ENCODE measurements around the gene PRELP.
A peak's percentile ranks its signal among the peaks of the same experiment; 100 is the strongest.
"Not testable (repeated sequence)": the region's sequence is repeated elsewhere in the genome, so short reads cannot be mapped to it uniquely, and the experiment has no call there.

Gene PRELP

DNA sequence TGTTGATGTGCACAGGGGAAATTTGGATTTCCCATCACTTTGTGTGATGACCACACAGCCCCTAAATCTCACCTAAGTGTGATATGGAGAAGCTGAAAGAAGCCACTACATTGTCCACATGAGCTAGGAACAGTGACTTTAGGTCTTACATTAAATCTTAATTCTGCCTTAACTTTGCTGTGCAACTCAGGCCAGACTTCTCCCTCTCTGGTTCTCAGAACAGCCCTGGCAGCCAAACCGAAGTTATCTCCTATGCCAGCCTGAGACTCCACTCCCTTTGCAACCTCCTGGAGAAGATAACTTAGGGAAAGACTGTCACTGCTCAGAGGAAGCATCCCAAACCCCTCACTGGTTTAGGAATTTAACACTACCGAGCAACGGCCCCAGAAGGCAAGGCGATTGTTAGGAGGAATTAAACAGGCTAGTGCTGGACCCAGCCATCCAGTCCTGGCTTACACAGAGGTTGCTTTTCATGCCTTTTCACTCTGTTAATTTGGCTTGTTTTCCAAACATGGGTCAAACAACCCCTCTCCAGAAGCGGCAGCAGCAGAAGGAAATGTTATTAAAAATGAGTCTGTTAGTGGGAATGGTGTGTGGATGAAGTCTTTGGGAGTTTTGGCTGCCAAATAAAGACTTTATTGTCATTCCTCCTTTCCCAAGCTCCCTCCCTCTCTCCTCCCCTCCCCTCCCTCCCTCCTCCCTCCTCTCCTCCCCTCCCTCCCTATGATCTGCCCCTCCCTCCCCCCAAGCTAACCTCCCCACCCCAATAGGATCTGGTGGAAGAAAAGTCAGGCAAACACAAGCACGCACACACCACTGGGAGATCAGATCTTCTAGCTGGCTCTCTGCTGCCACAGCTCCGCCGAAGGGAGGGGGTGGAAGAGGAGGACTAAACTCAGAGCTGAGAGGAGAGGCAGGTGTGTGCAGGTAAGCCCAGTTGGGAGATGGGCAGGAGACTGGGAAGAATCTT is at the start of gene PRELP:
TSS of gene PRELP (plus strand) at position 795 of the 970 bp plus-strand sequence. CDS start 7,379 bp downstream, outside the sequence.
- peak; percentile 59 for DNase-seq

- DNase-seq: no peak
Observed at GRCh38 chr1:203426366-203426765, 49.2 kb upstream of the PRELP start.

GRCh38 chr1:203426870-203427269 is 48.7 kb upstream of the PRELP start:
- no peak for DNase-seq

GRCh38 chr1:203427451-203427850 is 48.2 kb upstream of the PRELP start:
- DNase-seq: no peak

GRCh38 chr1:203428981-203429599 is 46.5 kb upstream of the PRELP start:
- DNase-seq: peak; percentile 39

- no peak for DNase-seq
Observed at GRCh38 chr1:203435615-203436014, 40.0 kb upstream of the PRELP start.

- DNase-seq: no peak
Observed at GRCh38 chr1:203437696-203438315, 37.8 kb upstream of the PRELP start.

DNA sequence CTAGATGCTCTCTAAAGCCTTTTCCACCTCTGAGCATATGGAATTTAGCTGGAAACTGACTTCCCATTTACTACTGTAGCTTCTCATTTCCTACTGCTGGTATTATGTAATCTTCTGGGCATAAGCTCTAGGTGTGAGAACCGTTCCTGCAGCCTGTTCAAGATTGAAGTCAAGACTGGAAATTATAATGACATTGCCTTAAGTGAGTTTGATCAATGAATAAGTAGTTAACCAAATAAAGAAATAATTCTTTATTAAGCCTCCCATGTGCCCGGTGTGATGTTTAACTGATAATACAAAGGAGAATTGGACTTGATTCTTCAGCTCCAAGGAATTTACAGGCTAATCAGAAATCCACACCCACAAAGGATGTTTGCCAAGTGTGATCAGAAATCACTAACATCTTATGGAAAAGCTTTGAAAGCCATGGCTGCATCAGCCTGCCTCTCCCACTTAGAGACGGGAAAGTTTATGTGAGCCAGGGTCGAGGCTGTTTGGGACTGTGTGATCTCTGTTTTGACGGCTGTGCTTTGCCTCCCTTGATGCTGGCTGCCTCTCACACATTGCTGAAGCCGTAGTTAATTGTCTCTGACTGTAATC is 36.4 kb upstream of the PRELP start:
- DNase-seq: no peak

DNA sequence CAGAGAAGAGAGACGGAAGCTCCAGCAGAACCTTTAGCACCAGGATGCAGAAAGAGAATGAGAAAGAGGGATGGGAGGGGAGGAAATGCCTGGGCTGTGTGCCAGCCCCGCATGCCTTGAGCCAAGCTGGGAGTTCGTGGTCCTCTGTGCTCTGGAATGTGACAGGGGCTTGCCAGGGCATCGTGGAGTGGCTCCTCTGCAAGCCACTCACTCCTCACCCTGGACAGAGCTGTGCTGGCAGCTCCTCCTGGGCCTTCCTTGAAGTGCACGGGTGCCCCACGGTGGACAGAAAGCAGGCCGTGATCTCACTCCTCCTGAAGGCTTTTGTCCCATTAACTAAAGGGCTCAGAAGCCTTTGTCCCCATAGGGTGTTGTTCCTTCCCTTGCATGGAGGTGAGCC is 34.8 kb upstream of the PRELP start:
- DNase-seq: no peak

DNA sequence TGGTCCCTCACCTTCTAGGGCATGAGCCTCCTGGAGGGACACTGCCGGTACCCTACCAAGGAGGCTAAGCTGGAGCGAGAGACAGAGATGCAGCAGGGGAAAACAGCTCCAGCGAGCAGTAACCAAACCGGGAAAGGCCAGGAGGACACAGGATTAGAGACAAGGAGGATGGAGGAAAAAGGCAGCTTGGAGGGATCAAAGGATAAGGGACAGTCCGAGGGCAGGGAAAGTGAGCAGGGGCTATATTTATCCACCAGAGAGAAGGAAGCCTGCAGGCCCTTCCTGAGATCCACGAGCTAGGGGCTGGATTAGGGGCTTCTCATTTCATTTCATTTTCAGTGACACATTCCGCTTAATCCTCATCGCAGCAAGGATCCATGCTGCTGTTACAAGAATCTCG is 33.8 kb upstream of the PRELP start:
- no peak for DNase-seq

DNA sequence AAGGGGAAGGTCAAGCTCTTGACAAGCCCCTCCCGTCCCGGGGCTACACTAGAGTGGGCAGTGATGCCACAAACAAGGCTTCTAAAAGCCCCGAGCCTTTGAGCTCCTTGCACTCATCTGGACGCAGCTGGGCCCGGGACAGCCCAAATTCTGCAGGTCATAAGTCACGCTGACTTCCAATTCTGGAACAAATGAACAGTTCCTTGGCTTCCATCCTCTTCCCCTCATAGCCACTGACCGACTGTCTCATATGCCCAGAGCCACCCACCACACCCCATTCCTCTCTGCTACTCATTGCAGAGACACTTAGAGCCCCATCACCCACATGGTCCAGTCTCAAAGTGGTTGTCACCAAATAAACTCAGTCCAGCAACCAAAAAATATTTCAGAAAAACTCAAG is 32.8 kb upstream of the PRELP start:
- no peak for DNase-seq

DNA sequence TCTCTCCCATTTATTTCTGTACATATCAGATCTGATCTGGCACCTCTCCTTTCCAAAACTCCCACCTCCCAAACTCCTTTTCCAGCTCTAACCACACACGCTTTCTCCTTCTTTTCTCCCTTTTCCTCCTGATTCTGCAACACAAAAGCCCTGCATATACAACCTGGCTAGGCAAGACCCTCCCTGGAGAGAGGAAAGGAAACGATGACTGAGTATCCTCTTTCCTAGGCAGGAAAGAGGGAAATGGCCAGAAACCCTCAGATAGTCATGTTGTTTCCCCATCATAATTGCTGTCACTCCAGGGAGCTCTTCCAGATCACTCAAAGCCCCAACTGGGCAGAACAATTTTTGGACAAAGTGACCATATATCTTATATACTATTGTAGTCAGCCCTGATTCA is 32.3 kb upstream of the PRELP start:
- DNase-seq: no peak

DNA sequence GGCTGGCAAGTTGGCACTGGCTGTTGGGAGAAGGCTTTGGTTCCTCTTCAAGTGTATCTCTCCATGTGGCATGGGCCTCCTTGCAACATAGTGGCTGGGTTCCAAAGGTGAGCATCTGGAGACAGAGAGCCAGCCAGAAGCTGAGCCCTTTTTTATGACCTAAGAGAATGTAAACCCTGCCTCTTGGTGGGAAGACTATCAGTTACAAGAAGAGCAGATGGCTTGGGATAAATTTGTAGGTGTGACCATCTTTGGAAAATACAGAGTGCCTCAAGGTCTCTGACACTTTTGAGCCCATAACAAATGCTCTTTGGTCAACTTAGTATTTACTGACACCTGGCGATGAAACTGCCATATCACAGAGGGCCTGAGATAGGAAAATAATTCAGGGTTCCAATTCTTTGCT is 31.4 kb upstream of the PRELP start:
- DNase-seq: peak; percentile 100

DNA sequence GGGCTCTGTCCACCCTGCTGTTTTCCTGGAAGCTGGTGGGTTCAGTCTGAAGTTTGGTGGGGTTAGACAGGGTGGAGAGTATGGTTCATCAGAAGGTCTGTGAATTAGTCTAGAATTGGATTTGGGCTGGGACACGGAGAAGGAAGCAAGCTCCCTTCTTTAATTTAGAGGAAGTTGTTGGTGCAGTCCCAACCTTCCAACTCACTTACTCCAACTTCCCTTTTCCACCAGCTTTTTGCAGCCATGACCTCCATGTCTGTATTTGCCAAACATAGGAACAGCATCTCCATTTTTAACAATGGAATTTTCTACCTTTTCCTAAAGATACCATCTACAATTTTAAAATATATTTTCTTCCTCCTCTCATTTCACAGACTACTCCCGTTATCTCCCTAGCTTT is 28.5 kb upstream of the PRELP start:
- no peak for DNase-seq

DNA sequence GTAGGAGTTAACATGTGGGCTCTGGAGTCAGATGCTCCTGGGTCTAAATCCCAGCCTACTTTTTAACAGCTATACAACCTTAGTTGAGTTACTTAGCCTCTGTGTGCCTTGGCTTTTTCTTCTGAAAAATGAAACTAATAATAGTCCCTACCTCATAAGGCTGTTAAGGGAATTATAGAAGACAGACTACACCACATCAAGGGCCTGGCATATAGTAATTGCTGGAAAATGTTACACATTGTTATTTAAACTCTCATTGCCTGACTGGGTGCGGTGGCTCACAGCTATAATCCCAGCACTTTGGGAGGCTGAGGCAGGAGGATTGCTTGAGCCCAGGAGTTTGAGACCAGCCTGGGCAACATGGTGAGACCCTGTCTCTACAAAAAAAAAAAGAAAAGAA is 28.0 kb upstream of the PRELP start:
- not testable (repeated sequence) for DNase-seq

- peak; percentile 89 for DNase-seq
Observed at GRCh38 chr1:203448521-203449061, 27.0 kb upstream of the PRELP start.

DNA sequence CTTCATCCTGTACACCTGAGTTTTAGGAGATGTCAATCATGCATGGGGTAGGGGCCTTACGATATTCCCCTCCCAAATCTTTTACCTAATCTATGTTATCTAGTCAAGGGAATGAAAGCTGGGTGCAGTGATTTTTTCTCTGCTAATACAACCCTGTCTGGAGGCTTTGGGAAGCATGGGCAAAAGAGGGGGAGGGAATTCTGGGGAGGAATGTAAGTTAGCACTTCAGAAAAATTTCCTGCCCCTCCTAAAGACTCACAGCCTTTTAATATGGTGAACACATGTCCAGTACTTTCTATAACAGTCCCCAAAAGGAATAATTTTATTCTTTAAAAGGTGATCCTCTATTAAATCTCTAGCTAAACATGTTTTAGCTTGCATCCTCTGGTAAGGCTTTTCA is 25.6 kb upstream of the PRELP start:
- DNase-seq: no peak

- DNase-seq: no peak
Observed at GRCh38 chr1:203450479-203451149, 25.0 kb upstream of the PRELP start.

DNA sequence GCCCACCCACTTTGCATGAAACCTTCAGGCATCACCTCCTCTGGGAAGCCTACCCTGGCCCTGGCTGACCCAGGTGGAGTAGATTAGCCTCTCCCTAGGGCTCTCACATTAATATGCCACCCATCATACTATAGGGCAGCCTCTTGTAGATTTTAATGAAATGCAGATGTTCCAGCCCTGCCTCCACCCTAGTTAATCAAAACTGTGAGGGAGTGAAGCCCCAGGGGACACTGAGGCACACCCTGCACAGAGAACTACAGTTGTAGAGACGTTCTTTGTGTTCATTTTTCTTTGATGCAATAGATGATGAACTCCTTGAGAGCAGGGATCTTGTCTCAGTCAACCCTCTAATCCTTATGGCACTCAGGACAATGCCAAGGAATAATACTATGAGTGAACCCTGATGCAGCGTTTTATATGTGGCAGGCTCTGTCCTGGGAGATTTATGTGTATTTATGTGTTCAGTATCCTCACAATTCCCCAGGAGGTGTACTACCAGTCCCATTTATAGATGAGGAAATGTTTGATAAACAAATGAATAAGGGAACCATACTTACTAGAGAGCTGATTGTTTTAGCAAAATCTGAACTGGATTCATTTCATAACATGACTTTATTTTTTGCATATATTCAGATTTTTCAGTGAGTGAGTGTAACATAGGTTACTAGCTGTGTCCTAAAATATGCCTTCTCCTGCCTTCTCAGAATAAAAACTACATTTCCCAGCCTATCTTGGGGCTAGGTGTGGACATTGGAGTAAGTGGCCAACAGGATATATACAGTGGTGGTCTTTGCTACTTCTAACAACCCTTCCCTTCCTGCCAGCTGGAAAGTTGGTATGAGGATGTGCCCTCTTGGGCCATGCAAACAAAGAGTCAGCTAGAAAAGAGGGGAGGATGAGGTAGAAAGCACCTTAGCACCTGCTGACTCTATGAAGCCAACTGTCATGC is 23.5 kb upstream of the PRELP start:
- no peak for DNase-seq

GRCh38 chr1:203453016-203453415 is 22.6 kb upstream of the PRELP start:
- DNase-seq: no peak

DNA sequence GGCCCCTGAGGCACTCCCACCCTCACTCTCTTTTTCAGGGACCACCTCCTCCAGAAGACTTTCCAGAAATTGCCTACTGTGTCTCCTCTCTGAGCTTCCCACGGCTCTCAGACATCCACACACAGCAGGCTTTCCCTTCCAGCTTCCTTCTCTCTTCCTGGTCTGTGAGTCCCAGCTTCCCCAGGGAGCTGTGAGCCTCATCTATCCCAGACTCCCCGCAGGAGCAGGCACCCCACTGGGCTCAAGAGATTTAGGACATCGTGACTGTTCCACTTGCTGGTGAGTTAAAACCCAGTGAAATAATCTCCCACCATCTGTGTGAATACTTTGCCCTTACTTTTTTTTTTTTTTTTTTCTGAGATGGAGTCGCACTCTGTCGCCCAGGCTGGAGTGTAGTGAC is 22.0 kb upstream of the PRELP start:
- DNase-seq: peak; percentile 38
